Pons (tissue), 1 donor: ENCODE results near the gene RNF126.
"Not testable (repeated sequence)": the region's sequence is repeated elsewhere in the genome, so short reads cannot be mapped to it uniquely, and the experiment has no call there.

Experiments
- DNase-seq: peaks from one replicate; pipeline ENCODE4 v3.0.0-alpha.2; 2016; ENCODE audit warnings: low spot score

RNF126 gene

DNA sequence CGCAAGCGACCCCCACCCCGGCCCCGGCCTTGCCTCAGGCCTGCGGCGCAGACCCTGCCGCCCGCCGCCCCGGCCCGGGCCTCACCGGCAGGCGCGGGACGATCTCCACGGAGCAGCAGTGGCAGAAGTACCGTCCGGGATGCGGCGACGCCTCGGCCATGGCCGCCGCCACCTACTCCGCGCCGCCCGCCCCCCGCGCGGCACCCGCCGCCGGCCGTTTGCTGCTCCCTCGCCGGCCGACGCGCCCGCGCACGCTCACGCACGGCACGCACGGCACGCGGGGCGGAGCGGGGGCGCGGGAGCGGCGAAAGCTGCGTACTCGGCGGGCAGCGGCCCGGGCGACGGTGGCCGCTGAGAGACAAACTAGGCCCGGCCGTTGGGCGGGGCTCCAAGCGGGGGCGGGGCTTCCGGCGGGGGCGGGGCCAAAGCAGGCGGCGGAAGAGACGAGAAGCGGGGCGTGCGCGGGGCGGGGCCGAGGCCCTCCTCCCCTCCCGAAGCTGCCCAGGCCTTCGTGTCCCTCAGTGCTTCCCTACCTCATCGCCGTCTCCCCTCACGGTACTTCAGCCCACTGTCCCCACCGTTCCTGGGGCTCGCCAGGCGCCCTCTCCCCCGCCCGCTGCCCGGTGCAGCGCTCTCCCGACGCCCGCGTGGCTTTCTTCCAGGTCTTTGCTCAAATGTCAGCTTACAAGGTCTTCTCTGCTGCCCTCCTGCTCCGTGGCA, at the start of gene RNF126:
TSS of gene RNF126 (minus strand) at position 253 of the 720 bp plus-strand sequence. CDS start at position 160, 93 bp downstream.
- peak; percentile 82 for DNase-seq

DNA sequence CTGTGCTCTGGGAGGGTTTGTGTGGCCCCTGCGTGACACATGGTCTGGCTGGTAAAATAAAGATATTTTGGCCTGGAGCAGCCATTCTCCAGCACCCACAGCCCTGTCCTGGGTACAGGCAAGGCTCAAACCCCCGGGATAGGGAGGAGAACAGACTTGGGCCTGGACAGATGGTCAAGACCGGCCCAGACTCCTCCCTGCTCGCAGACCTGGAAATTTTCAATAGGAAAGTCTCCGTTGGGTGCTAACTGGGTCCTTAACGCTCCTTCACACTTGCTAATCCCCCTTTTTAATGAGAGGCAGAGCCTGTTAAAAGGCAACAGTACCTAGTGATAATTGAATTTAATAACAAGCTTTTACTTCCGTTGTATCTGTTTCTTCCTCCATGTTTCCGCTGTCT, 48.2 kb upstream of the RNF126 start:
- DNase-seq, result no peak

DNA sequence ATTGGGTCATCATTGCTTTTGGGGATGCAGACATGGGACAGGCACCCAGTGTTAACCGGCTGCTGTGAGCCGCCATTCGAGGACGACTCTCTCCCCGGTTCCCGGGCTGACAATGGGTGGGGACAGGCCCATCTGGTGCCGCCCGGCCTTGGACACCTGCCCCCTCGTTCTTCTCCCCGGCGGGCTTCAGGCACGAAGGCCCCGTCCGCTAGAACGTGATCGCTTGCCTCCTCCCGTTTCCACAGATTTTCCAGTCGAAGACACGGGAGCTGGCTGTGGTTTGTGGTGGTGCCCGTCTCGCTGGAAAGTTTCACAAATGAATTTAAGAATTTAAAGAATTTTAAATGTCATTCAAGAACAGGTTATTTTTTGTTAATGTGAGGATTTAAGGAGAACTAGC, 47.8 kb upstream of the RNF126 start:
- DNase-seq, result no peak

DNA sequence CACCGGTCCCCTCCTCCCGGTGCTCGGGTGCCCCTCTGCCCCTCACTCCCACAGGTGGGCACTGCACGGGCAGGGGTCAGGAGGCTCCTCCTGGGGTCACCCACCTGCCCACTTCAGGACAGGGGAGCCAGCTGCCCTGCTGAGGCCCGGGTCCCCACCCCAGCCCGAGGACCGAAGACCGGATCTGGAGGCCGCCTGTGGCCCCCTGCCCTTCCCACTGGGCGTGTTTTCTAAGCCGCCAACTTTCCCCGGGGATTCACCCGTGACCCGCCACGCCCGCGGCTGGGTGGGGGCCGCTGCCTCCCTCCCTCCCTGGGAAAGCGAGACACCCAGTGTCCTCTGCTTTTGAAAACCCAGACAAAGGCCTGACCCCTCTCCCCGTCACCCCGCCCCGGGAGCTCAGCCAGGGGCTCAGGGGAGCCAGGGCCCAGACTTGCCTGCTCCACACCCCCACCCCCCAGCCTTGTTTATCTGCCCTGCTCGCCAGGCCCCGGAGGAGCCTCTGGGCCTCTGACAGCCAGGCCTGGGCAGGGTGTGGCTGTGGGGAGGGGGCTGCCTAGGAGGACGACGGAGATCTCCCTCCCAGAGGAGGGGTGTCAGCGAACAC, 47.1 kb upstream of the RNF126 start:
- DNase-seq, result no peak

DNA sequence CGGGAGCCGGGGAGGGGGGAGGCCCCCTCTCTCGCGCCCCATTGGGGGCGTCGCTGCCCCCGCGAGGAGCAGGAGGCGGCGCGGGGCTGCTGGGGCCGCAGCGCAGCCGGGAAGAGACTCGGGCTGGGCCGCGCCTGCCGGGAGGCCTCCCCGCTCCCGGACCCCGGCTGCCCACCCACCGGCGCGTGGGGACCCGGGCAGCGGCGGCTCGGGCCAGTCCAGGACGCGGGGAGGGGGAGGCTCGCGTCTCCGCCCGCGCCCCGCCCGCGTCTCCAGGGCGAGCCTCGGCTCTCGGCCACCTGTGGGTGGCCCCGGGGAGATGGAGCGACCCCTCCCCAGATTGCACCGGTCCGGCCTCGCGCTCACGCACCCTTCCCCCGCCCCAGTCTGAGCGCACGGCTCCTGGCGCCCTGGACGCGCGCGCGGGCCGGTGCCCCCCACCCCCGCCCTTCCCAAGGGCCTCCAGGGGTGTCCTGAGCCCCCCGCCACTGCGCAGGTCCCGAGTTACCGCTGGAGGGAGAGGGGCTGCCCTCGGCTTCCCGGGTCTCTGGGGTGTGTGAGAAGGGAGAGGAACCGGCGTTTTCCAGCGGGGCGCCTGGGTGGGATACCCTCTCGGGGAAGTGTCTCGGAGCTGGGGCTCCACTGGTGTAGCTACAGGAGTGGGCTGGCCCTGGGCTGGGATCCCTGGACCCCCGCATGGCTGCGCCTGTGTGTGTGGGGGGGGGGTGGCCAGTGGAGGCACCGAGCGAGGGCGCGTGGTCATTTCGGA, 46.4 kb upstream of the RNF126 start:
- DNase-seq, result no peak

DNA sequence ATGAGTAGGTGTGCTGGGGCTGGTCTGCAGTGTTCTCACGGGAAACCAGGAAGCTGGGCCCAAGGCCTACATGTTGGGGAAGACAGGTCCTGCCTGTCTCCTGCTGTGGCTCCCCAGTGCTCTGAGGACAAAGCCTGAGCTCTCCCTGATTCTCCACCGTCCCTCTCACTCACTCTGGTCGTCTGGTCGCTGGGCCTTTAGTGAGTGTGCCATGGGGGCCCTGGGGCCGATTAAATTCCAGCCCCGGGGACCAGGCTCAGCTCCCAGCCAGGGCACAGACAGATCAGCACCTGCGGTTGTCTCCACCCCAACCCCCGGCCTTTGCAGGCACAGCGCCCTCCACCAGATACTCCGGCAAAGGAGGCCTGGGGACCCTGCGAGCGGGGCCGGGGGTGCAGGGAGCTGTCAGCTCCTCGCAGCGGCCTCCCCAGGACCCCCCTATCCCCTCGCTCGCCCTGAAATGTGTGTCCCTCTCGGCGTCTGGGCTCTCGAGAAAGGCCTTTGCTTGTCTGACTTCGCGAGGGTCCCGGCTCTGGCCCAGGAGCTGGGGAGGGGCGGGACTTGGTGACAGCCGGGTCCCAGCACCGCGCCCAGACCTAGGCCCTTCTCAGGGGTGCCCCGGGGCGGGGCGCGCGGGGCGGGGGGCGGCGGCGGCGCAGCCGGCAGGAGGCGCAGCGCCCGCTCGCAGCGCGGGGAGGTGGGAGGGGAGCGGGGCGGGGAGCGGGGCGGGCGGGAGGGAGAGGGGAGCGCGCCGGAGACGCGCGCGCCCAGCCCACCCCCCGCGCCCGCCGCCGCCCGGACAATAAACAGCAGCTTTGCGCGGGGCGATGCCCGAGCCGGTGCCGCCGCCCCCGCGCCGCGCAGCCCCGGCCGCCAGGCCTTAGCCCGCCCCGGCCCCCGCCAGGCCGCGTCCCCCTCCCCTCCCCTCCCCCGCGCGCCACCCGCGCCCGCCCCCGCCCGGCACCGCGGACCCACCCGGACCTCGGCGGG, 45.4 kb upstream of the RNF126 start, which contains the start of gene PALM:
TSS of gene PALM (plus strand) at position 782 of the 990 bp plus-strand sequence. CDS start 212 bp downstream, outside the sequence.
- no peak for DNase-seq

DNA sequence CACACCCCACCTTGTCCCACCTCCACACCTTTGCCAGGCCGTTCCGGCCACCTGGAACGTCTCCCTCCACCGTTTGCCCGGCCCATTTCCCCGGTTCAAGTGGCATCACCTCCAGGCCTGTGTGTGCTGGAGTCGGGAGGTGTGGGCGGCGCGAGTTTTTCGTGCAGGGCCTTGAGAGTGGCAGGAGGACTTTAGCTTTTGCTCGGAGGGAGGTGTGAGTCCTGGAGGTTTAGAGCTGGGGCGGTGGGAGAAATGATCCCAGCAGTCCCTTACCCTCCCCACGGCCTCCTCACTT, 41.4 kb upstream of the RNF126 start:
- no peak for DNase-seq

DNA sequence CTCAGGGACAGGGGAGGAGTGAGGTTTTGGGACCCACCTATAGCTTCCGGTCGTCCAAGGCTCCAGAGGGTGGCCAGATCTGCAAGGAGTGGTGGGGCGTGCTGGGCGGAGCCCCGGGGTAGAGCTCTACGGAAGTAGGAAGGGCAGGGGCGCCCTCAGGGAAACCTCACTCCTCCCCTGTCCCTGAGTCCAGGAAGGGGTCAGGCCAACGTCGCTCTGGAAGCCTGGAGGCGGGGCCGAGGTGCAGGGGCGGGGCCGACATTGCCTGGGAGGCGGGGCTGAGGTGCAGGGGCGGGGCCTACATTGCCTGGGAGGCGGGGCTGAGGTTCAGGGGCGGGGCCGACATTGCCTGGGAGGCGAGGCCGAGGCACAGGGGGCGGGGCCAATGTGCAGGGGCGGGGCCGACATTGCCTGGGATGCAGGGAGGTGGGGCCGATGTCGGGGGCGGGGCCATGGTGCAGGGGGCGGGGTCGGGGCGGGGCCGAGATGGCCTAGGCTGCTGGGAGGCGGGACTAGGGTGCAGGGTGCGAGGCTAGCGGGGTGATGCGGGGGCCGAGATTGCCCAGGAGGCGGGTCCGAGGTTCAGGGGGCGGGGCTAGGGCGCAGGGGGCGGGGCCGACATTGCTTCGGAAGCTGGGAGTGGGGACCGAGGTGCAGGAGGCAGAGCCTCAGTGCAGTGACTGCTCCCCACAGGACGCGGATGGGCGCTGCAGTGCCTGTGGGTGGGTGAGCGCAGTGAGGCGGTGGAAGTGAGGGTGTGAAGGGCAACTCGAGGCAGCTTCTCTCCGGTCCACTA, 40.8 kb upstream of the RNF126 start:
- DNase-seq, result no peak

DNA sequence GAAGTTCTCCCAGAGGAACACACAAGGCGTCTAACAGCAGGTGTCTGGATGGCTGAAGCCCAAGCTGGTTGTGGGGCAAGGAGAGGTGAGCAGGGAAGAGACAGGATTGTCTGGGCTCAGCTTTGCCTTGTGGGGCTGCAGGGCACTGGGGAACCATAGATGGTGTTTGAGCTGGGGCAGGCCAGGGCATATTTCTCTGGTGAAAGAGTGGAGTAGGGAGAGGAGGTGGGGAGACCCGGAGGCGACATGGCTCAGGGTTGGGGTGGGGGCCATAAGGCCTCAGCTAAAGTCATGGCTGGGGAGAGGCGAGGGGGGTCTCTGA, 40.3 kb upstream of the RNF126 start:
- DNase-seq, result no peak

DNA sequence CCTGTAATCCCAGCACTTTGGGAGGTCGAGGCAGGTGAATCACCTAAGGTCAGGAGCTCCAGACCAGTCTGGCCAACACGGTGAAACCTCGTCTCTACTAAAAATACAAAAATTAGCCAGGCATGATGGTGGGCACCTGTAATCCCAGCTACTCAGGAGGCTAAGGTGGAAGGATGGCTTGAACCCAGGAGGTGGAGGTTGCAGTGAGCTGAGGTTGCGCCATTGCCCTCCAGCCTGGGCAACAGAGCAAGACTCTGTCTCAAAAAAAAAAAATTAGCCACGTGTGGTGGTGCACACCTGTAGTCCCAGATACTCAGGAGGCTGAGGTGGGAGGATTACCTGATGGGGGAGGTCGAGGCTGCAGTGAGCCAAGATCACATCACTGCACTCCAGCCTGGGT, 39.8 kb upstream of the RNF126 start:
- DNase-seq, result not testable (repeated sequence)

DNA sequence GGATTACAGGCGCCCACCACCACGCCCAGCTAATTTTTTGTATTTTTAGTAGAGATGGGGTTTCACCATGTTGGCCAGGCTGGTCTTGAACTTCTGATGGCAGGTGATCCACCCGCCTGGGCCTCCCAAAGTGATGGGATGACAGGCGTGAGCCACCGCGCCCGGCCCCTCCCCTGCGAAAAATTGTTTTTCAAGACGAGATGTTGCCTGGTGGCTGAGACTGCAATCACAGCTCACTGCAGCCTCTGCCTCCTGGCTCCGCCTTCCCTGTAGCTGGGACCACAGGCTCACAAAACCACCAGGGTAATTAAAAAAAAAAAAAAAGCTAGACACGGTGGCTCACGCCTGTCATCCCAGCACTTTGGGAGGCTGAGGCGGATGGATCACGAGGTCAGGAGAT, 36.9 kb upstream of the RNF126 start:
- DNase-seq, result not testable (repeated sequence)

DNA sequence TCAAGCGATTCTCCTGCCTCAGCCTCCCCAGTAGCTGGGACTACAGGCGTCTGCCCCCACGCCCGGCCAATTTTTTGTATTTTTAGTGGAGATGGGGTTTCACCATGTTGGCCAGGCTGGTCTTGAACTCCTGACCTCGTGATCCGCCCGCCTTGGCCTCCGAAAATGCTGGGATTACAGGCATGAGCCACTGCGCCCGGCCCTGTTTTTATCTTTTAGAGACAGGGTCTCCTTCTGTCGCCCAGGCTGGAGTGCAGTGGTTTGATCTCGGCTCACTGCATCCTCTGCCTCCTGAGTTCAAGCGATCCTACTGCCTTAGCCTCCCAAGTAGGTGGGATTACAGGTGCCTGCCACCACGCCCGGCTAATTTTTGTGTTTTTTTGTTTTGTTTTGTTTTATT, 35.5 kb upstream of the RNF126 start:
- DNase-seq, result not testable (repeated sequence)

DNA sequence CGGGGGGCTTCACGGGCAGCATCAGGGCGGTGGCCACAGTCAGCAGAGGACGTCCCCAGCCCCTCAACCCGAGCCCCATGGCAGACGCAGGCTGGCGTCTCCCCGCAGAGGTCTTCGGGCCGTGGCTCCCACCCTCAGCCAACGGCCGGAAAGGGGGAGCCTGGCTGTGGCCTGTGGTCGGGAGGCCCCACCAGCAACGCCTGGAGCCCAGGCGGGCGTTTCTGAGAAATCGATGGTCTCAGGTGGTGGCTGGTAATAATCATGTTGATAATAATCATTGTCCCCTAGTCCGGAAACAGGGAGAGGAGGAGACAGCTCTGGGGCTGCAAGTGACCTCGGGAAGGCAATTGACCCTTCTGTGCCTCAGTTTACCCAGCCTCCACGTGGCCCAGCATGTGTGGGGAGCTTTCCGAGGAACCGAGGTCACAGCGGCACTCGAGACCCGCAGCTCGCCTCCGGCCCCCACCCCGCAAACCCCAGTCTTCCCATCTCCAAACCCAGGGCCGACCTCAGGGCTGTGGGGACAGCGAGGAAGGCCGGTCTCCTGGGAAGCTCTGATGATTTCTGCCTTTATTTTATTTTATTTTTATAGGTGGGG, 32.4 kb upstream of the RNF126 start, which contains the start of gene PRSS57:
TSS of gene PRSS57 (minus strand) at position 101 of the 598 bp plus-strand sequence. CDS start at position 79, 22 bp downstream.
- DNase-seq, result no peak

DNA sequence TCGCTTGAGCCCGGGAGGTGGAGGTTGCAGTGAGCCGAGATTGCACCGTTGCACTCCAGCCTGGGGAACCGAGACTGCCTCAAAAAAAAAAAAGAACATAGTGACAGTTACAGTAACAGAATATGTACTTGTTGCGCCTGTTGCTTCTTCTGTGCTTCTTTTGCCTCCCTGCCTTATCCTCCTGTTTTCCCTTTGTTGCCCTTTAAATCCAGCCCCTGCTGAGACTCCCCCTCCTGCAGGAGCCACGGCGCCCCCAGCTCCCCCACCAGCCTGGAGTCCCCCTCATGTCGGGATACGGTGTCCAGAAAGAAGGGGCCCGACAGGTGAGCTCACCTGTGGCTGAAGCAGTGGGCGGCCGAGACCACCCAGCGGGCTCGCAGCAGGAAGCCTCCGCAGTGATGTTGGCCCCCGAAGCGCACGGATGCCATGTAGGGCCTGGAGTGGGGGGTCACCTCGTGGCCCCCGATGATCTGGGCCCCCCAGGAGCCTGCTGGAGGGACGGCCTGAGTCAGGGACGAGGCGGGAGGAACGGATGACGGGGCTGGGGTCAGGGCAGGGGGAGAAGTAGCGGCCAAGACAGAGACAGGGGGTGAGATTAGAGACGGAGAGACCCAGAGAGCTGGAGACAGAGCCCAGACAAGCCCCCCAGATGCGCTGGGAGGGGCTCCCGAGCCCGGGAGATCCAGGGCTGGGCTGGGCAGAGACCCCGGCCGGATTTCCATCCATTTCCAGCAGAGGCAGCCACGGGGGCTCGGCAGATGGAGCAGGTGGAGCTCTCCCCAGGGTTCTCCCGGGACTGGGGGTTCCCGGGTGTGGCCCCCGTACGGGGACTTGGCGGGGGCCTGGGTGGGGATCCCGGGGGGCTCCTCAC, 31.7 kb upstream of the RNF126 start:
- no peak for DNase-seq

DNA sequence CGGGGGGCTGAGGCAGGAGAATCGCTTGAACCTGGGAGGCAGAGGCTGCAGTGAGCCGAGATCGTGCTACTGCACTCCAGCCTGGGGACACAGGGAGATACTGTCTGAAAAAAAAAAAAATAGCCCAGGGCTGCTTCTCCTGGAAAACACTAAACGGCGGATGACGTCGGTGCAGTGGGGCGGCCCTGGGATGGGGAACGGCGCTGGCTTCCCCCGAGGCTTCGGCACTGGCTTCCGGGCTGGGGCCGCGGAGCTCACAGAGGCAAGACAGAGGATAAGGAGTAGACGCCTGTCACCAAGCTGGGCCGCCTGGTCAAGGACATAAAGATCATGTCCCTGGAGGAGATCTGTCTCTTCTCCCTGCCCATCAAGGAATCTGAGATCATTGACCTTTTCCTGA, 27.2 kb upstream of the RNF126 start:
- DNase-seq, result no peak

DNA sequence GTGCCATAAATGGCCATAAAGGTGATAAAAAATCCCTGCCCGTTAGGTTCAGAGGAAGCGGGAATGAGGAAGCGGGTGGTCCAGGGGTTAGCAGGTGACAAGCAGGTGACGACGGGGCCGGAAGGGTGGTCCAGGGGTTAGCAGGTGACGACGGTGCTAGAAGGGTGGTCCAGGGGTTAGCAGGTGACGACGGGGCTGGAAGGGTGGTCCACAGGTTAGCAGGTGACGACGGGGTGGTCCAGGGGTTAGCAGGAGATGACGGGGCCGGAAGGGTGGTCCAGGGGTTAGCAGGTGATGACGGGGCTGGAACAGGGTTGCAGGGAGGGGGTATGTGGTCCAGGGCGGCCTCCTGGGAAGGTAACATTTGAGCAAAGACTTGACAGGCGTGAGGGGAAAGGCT, 26.0 kb upstream of the RNF126 start:
- DNase-seq, result no peak

DNA sequence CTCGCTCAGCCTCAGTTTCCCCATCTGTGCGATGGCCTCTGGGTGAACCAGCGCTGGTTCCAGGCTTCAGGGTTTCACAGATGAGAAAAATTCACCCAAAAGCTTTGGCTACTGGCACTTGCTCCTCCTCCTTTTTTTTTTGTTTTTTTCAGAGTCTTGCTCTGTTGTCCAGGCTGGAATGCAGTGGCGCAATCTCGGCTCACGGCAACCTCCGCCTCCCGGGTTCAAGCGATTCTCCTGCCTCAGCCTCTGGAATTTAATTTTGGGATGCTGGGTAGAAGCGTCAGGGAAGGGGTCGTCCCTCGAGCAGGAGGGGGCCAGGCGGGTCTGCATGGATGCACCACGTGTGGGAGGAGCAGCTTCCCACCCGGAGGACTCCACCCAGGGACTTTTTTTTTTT, 25.2 kb upstream of the RNF126 start:
- no peak for DNase-seq

DNA sequence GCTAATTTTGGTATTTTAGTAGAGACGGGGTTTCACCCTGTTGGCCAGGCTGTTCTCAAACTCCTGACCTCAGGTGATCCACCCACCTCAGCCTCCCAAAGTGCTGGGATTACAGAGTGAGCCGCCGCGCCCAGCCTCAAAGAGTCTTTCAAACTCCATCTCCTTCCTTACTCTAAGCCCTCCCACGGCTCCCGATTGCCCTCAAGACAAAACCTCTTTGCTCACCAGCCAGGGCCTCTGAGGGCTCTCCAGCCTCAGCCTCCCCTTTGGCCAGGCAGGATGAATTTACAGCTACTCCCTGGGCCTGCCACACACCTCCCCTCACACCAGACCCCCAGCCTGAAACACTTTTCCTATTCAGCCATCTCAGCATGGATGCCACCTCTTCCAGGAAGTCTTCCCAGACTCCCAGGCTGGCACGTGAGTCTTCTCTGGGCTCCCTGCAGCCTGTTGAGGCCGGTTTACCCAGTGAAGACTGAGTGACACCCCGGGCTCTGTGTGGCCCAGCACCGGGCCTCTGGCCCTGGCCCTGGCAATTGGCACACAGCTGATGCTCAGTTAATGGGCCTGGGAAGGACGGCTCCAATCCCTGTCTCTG, 24.7 kb upstream of the RNF126 start:
- DNase-seq, result no peak

DNA sequence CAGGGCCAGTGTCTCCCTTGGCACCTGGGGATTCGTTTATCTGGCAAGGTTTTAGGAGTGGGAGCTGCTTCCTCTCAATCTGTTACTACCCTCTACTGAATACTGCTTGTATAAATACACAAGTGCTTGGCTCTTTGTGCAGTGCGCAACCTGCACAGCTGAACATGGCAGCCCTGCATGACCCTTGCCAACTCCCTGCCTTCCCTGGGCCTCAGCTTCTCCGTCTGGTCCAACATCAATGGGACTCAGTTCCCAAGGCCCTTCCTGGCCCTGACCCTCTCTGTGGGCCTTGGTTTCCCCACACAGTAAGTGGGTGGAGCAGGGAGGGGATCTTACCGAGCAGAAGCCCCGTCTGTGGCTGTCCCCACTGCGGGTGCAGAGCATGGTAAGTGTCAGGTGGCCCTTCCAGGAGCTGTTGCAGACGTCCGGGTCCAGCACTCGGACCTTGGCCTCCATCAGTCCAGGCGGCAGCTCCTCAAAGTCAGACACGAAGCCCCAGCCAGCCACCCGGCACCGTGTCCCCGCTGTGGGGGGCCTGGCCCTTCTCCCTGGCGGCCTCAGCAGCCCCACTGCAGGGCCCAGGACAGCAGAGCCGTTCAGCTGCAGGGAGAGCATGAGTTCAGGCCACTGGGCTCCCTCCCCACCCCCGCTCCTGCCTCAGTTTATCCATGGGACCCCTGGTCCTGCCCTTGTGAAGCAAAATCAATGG, 23.7 kb upstream of the RNF126 start:
- DNase-seq, result no peak
